Embryonic facial prominence (tissue), 1 donor: ENCODE data around the gene MYLK4.

ENCODE experiments used
- DNase-seq: peaks from one replicate; pipeline ENCODE4 v3.0.0-alpha.2; 2016; ENCODE audit errors: extremely low spot score

The MYLK4 gene

DNA sequence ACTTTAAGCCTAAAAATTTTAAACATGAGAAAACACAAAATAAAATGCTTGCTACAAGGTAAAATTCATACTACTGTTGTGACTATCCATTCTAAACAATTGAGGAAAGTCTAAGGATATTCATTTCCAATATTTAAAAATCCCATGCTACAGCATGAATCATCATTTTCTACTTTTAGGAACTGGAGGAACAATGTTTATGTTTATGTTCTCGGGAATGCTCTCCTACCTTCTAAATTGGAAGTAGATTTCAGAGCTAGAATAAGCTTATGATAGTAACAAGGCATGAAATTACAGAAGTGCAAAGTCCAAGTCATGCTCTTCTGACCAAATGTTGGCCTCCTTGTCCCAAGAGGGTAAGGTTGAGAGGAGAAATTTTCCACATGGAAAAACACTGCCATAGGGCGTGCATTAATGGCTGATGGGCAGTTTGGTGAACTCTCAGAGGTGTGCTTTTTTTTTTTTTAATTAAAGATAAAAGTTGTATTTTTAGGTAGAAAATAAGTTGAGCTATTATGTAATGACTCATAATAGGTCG is 6.0 kb upstream of the MYLK4 start:
- no peak for DNase-seq

DNA sequence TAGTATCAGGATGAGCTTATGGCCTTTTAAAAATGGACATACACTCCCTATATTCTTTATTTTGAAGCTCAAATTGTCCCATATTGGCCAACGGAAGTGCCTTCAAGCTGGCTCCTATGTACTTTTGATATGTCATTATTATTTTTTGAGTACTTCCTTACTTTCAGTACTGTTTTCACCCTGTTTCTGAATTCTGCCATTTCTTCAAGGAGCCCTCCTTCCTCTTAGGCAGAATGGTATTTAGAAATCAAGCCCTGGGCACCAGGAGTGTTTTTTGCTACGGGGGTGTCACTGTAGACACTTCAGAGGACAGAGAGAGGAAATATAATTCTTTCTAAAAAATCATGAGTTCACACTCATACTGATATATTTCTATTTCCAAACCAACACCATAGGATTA is 5.5 kb upstream of the MYLK4 start:
- DNase-seq: no peak

DNA sequence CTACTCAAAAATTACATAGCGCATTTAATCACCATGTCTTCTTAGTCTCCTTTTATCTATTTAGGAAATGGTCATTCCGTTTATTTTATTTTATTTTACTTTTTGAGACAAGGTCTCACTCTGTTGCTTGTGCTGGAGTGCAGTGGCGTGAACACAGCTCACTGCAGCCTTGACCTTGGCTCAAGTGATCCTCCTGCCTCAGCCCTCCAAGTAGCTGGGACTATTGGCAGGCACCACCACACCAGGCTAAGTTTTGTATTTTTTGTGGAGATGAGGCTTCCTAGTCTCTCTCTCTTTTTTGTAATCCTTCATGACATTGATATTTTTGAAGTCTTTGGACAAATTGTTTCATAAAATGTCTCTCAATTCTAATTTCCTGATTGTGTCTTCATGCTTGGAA is 4.7 kb upstream of the MYLK4 start:
- no peak for DNase-seq

DNA sequence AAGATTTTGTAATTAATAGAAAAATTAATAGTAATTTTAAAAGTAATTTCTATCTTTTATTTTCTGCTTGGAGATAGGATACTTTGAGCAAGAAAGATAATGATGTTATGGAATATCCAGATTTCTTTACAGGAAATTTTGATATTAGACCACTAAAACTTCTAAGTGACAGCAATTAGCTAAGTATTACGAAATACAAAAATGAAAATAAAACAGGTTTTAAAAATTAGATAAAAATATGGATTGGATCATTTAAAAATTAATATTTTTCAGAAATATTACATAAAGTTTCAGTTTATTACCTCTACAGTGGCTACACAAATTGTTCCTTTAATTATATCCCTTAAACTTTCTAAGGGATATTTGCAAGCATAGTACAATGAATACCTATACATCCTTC is 4.2 kb upstream of the MYLK4 start:
- DNase-seq: no peak

DNA sequence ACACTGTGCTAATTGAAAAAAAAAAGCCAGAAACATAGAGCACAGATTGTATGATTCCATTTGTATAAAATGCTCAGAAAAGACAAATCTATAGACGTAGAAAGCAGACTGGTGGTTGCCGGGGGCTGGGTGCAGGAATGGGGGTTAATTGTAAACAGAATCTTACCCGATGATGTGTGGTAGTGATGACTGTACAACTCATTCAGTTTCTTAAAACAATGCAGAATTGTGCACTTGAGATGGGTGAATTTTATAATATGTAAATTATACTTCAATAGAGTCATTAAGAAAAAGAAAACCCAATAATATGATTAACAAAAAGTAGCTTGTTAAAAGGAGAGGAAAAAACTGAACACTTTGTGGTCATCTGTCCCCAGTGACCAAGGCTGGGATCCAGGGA is 3.7 kb upstream of the MYLK4 start:
- DNase-seq: no peak

DNA sequence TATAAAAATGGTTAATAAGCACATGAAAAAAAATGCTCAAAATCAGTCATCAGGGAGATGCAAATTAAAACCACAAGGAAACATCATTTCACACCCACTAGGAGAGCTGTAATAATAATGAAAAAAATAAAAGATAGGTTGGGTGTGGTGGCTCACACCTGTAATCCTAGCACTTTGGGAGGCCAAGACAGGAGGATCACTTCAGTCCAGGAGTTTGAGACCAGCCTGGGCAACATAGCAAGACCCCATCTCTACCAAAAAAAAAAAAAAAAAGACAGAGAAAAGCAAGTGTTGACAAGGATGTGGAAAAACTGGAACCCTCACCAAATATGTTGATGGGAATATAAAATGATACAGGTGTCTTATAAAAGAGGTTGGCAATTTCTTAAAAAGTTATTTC is 3.0 kb upstream of the MYLK4 start:
- no peak for DNase-seq

DNA sequence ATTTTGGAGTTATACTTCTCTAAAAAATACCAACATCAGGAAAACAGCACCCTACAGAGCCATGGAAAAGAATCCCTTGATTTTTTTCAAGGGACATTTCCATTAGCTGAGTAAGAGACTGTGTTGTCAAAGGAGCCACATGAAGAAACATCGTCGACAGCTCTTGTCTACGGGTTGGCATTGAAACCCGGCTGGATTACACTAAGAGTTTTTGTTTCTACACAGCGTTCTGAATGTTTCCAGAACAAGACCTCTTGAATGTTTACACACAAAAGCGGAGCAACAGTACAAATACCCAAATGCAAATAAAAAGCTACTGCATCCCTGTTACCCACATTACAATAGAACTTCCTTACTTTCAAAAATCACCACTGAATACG is 2.4 kb upstream of the MYLK4 start:
- DNase-seq: no peak

DNA sequence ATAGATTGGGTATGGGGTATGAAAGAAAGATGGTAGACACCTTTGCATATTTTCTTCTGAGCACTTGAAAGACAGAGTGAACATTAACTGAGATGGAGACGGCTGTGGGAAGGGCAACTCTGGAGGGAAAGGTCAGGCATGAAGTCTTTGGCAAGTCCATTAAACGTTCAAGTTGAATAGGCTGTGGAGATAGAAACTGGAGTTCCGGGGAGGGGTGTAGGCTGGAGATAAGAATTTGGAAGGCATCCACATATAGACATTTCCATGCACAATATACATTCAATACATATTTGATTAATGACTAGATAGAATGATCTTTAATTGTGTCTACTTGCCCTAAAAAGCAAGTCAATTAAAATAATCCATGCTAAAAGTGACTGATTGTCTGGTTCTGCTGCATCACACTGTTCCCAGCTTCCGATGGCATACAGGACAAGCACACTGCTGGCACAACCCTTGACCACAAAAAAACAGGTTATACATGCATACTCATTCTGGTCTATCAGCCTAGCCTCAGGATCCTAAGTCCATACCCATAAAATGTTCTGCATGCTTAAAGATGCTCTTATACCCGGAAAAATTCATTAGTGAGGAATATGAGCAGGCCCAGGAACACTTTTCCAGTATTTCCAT is 1.9 kb upstream of the MYLK4 start:
- DNase-seq: no peak

DNA sequence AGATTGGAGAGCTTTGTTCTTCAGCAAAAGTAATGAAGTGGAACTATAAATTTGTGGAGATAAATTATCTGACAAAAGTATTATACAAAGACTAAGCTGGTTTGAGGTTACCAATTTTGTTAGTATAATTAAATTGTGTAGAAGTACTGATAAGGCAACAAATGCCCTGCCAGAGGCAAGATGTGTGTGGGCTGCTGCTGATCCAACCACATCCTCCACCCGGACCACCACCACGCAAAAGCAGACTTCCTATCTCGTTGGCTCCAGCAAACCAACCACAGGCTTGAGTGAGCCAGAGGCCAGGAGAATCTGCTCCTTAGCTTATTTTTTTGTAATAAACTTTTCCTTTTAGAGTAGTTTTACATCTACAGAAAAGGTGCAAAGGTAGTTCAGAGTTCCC is 1.1 kb upstream of the MYLK4 start:
- no peak for DNase-seq

DNA sequence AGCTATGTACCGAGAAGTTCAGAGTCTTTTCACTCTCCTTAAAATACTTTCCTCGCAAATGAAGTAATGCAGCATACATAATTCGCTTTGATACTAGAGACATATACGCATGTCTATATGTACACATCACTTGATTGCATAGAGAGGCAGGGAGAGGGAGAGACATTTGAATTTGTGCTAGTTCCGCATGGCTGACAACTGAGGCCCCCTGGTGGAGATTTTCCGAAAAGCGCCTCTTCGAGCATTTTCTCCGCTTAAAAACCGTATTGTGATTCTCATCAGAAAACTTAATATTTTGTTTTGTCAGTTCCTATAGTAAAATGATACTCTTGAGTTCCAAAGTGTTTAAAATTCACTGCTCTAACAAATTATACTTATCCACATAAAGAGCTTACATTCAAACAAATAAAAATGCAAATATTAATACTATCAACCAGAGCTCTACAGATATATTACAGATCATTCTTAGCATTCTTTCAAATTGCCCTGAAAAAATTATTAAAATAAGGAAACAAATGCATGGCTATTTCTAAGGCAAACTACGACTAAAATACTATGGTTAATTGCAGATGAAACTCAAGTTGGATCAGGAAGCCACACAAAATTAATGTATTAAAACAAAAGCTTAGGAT is 637 bp downstream of the MYLK4 start:
- DNase-seq: peak; percentile 81

DNA sequence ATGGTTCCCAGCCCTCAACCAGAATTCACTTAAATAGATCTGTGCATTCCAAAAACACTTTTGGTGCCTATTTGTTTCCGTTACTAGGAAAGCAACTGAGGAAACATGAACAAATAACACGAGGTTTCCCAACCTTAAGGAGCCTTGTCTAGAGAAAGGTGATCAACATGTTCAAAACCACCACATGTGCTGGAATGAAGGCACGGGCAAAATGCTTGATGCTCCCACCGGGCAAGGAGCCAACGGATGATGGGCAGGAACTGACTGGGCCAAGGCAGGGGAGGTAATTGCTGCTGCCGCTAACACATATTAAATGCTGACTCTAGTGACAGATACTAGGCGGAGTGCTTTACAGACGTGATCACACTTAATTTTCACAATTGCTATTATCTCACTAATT is 2.5 kb downstream of the MYLK4 start:
- no peak for DNase-seq

DNA sequence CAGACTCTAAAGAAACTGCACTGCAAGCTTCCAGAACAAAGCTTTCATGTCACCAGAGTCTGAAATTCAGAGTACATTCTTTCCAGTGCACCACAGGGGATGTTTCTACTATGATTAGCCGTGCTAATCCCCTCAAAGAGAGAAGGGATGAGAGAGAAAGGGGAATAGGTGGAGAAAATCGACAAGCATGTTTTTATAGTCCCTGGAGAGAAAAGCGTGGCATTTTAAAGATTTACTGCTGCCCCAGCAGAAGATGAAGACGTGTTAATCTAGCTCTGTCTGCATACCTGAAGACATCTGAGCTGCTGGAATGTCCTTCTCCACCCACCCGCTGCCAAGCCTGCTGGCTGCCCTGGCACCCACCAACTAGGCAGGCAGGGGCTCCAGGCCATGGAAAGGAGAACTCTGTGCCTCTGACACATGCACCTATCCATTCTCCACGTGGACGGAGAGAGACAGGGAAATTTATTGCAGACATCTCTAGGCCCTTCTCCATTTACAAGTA is 4.1 kb downstream of the MYLK4 start:
- DNase-seq: no peak

DNA sequence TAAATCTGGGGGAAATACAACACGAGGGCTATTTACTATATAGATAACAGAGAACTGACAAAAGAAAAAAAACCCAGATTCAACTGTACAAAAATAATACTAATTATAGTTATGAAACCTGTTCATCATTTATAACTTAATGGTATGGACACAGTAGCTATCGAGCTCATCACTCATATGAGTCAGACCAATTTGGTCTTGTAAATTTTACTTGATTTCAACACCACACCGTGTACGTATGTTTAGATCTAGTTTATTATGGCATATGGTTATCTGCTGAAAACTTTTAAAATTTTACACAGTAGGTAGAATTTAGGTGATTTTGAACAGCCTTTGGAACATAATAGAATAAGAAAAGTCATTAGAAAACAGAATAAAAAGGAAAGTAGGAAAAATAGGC is 5.5 kb downstream of the MYLK4 start:
- no peak for DNase-seq

DNA sequence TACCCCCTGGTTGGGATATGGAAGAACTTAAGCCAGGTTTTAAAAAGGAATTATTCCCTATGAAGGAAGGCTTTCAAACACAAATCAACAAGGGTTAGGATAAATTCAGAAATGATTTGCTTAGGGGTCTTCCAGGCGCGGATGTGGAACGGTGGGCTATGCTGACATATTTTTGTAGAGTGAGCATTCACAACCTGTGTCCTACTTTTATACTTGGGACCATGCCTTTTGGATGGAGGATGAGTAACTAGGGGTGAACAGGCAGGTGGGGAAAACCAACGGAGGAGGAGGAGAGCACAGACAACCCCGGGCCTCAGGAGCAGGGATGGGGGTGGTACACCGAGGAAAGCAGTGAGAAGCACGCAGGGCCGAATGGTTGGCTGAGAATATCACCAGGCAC is 5.9 kb downstream of the MYLK4 start:
- no peak for DNase-seq

DNA sequence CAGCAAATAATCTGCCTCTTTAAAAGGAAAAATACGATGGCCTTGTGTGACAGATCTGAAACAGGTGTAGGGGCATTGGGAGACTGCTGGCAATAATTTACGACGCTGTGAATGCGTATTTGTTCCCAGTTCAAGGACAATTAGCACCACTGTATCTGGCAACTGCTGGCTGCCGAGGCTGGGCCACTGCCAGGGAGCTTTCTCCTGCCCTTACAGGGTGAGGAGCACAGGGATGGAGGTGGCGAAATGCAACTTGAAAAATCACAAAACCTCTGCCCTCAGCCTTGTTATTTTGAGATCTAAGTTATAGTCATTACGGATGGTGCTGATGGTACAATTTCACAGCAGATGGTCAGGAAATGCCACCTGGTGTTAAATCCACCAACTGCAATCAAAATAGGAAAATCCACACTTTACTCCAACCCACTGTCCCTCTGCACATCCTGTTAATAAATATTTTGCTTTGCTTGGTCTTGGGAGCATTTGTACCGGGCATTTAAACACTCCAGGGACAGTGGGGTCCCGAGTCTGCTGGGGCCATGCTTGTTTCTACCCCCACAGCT is 6.4 kb downstream of the MYLK4 start:
- DNase-seq: no peak

DNA sequence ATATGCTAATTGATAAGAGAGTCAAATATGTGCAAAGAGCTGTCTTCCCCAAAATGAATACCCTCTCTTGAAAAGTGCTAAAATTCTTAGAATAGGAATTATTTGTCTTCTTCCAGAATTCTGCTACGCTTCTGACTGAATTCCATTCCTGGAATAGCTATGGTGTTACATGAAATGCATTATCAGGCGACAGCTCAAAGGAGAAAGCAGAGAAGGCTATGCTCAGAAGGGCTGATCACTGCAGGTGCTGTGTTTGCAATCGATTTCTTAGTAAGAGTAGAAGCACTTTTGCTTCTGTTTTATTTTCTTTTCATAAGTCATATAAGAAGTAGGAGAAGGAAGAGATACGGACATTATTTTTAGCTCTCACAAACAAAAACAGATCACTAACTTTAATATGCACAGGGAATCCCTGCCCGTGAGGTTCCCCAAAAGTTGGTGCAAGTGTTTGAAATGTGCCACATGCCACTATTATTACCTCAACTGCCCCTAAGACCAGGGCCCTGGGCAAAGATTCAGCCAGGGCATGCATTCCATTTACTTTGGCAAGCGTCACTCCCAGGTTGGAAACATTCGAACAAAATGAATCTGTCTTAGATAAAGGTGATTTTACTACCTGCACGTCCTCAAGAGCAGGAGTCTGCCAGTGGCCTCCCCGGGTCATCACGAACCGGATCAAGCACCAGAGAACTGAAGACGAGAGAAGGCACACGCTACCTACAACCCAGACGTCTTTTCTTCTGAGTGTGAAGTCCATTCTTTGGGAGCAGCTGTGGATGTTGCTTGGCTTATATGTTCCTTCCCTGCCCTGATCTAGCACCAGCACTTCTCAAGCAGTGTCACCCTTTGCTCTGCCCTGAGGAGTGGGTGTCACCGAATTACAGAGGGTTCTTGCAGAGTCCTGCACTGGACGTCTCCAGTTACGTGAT is 7.2 kb downstream of the MYLK4 start:
- no peak for DNase-seq

DNA sequence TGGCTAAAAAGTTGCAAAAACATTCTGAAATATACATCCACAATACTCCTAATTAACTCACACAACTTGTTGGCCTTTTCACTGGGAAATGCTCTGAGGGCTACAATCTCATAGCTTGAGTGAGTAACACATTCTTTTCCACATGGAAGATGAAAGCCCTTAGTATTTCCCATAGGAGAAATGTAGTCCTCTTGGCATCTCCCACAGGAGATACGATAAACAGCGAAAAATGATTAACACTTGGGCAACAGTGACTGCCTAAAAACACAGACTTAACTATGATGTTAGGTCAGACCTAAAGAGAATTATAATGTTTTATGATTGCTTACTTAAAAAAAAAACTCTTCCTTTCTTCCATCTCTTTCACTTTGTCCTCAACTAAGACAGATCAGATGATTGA is 9.0 kb downstream of the MYLK4 start:
- no peak for DNase-seq

DNA sequence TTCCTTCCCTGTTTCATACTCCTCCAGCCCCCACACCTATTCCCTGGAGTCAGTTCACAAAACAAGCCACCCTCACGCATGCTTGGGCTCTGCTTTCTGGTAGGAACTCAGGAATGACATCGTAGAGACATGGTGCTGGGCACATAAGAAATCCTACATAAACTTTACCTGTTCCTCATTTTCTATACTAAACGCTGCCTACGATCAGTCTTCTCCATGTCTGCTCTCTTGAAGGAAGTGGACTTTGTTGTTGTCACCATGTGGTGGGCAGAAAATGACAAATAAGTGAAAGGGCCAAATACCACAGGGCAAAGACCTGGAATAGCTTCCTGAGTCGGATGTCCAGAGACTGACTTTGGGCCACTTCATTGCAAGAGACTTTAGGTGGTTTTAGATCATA is 10.1 kb downstream of the MYLK4 start:
- no peak for DNase-seq

DNA sequence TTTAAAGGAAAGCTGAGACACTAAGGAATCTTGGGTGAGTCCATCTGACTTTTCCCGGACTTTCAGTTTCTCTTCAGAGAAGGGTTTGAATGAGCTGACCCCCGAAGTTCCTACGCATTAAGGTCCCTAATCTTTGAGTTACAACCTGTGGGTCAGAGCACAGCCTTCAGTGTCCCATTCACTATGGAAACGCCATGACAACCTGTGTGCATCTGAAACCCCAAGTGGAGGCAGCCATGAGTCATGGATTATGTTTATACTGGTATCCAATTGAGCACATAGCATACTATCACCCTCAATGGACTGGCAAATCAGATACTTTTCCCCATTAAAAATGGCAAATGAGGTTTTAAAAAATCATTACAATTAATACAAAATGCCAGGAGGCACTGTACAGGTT is 11.4 kb downstream of the MYLK4 start:
- DNase-seq: no peak

DNA sequence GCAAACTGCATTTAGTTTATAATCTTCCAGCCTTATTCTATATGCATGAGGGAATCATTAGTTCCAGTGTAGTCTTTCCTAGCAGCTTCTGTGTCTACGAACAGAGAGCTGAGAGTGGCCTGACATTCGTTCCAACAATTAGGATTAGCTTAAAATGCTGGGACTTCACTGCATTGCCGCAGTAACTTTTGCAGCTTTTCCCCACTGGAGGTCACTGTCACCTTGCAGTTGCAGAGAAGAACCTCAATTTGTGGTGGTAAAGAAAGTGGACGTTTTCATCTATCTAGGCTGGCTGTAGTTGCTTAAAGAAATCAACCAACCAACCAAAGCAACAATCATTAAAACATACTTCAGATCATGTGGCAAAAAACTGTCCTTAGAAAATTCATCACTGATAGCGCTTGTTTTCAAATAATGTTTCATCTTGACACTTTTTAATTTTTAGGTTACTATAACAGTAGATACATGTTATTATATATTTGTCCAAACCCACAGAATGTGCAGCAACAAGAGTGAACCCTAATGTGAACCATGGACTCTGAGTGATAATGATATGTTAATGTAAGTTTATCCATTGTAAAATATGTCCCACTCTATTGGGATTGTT is 12.2 kb downstream of the MYLK4 start:
- peak; percentile 23 for DNase-seq

DNA sequence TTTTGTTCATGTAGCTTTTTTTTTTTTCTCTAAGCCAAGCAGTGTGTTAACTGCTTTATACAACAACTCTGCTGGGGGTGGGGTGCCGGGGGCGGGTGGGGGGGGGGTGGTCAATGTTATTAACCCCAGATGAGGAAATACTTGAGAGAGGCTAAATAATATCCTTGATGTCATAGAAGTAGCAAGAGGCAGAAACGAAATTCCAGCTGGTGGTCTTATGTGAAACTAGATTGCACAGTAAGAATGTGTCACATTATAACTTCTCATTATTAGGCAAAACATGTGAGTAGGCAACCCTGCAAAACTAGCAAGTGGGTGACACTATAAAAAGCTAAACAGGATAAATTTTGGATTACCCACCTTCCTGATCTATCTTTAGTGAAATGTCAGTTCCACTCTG is 12.8 kb downstream of the MYLK4 start:
- no peak for DNase-seq
